COLO829 (cell line): ENCODE measurements around the gene SERAC1.
"Not testable (repeated sequence)": the region's sequence is repeated elsewhere in the genome, so short reads cannot be mapped to it uniquely, and the experiment has no call there.

Source experiments
- DNase-seq: peaks from one replicate; pipeline ENCODE4 v3.0.0; 2012; ENCODE audit warnings: low spot score

SERAC1 gene

GRCh38 chr6:158174514-158174913, 6.5 kb upstream of the SERAC1 start:
- no peak for DNase-seq

GRCh38 chr6:158174024-158174423, 6.0 kb upstream of the SERAC1 start:
- no peak for DNase-seq

GRCh38 chr6:158172001-158172400, 3.9 kb upstream of the SERAC1 start:
- DNase-seq, result no peak

DNA sequence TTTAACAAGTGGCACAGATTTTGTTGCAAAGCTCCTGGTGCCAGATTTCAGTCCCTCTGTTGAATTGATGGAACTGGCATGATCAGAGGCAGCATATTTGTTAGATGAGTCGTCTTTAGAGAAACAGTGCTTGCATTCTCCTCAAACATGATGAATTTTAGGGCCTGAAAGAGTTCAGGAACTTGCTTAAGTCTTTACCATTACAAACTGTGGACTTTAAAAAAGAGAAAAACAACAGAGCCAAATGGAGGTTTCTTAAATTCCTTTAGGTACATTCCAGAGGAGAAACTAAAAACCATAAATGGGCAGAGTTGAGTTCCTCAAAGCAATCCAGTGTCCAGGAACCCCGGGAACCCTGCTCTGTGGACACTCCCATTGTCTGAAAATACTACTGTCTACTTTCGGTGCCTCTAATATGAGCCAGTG, 2.6 kb upstream of the SERAC1 start:
- peak; percentile 69 for DNase-seq

- DNase-seq, result not testable (repeated sequence)
These were observed 1.6 kb upstream of the SERAC1 start for GRCh38 chr6:158169634-158170033.

GRCh38 chr6:158165919-158166416, 2.1 kb downstream of the SERAC1 start:
- DNase-seq, result no peak

GRCh38 chr6:158164579-158165170, 3.4 kb downstream of the SERAC1 start:
- no peak for DNase-seq

- DNase-seq, result peak; percentile 10
These were observed 6.4 kb downstream of the SERAC1 start for GRCh38 chr6:158161566-158162254.

DNA sequence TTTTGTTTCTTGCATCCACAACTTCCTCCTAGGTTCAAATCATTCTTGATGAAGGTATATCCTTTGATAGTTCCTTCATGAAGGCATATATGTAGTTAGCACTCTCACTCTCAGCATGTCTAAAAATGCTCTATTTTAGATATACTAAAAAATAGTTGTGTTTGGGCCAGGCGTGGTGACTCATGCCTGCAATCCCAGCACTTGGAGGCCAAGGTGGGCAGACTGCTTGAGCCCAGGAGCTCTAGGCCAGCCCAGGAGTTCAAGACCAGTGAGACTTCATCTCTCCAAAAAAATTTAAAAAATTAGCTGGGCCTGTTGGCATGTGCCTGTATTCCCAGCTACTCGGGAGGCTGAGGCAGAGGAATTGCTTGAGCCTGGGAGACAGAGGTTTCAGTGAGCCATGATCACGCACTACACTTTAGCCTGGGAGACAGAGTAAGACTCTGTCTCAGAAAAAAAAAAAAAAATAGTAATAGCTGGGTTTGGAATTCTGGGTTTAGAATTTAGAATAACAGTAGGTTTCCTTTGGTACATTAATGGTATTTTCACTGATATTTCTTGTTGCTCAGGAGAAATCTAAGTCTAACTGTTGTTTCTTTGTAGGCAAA, 7.0 kb downstream of the SERAC1 start:
- no peak for DNase-seq

DNA sequence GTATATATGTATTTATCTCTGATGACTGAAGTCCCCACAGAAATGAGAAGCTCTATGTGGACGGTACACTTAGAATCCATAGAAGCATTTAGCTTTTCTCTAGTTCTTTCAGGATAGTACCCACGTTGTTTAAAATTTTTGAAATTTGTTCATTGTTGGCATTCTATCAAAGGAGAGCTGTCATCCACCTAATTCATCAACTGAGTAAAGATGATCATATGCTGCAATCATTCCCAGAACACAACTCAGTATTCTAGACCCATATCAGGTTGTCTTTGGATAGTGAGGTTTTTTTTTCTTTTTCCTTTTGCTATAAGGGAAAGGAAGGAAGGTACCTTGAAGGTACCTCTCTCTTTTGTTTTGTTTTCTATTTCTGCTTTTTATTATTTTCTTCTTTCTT, 9.3 kb downstream of the SERAC1 start:
- no peak for DNase-seq

DNA sequence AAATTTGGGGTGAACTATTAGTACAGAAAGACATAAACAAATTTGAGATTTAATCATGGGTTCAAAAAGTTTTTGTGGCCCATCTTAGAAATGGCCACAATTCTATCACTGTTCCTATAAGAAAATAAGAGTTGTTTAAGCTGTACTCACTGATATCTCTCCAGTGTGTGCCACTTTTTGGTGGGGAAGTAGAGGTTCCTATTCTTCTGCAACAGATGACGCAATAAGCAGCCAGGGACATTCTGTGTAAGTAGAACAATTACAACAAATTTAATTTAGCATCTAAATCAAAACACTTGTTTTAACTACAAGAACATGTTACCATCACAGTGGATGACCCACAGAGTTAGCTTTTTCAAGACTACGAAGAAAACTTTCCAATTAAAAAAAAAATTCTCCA, 9.9 kb downstream of the SERAC1 start:
- DNase-seq, result no peak

DNA sequence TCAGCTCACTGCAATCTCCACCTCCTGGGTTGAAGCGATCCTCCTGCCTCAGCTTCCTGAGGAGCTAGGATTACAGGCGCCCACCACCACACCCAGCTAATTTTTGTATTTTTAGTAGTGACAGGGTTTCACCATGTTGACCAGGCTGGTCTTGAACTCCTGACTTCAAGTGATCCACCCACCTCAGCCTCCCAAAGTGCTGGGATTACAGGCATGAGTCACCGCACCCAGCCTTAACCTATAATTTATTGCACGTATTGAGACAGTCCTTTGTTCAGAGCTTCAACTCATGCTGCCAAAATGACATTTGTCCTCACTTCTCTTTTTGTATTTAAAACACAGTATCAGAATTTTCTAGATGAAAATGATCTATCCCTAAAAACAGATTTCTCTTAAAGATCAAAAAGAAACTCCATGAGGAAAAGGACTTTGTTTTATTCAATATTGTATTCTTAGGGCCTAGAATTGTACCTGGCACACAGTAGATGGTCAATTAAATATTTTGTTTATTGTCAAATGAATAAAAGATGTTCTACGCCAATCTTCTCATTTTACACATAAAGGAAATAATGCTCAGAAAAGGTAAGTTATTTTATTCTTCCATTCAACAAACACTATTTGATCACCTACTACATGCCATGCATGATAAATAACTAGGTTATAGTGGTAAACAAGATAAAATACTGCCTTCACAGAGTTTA, 10.8 kb downstream of the SERAC1 start:
- no peak for DNase-seq

DNA sequence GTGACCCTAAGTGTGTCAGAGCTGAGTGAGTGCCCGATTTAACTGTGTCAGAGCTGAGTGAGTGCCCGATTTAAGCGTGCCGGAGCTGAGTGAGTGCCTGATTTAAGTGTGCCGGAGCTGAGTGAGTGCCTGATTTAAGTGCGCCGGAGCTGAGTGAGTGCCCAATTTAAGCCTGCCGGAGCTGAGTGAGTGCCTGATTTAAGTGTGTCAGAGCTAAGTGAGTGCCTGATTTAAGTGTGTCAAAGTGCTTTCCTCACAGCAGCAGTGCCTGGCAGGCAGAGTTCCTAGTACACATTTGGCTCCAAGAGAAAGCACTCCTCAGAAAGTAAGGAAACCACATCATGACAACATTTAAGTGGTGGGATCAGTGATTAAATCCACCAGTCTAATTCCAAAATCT, 13.2 kb downstream of the SERAC1 start:
- no peak for DNase-seq

DNA sequence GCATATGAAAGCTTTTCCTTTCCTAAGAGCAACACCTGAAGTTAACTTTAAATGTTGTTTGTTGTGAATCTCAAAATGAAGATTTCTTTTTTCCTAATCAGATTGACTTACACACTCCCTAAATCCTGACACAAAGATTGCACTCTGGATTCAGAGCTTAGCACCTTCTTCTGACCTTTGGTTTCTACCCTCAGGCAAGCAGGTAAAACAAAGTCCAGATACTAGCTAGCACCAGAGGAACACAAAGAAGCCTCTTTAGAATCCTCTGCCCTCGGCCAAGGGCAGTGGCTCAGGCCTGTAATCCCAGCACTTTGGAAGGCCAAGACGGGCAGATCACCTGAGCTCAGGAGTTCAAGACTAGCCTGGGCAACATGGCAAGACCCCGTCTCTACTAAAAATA, 14.5 kb downstream of the SERAC1 start:
- no peak for DNase-seq

DNA sequence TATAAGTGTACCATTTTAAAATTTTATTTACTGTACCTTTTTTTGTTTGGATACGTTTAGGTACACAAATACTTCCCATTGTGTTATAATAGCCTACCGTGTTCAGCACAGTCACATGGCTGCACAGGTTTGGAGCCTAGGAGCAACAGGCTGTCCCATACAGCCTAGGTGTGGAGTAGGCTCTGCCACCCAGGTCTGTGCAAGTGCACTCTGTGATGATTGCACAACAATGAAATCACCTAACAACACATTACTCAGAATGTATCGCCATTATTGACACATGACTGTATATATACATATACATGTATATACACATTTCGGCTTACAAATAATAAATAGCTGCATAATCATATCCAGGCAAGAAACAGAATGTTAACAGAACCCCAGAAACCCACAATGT, 15.4 kb downstream of the SERAC1 start:
- DNase-seq, result no peak

GRCh38 chr6:158152025-158152424, 16.0 kb downstream of the SERAC1 start:
- not testable (repeated sequence) for DNase-seq

DNA sequence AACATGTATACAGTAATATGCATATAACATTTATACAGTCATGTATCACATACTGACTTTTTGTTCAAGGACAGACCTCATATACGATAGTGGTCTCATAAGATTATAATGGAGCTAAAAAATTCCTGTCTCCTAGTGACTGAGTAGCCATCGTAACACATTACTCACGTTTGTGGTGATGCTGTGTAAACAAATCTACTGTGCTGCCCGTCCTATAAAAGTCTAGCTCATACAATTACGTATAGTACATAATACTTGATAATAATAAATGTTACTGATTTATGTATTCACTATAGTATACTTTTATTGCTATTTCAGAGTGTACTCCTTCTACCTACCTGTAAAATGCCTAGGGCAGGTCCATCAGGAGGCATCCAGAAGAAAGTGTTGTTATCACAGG, 17.4 kb downstream of the SERAC1 start:
- no peak for DNase-seq

DNA sequence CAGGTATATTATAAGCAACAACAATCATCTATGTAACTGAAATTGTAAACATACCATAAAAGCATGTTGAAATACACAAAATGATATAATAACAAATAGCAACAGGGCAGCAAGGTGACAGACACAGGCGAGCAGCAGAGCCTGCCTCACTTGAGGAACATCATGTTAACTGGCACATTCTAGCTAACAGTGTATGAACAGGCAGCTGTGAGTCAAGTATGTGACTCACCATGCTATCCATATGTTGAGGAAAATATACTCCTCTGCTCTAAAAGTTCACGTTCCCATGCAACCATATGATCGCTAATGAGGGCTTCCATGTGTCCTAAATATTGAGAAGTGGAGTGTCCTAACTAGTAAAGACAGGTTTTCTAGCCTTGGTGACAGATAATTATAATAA, 18.4 kb downstream of the SERAC1 start:
- DNase-seq, result no peak

GRCh38 chr6:158143700-158144099, 24.4 kb downstream of the SERAC1 start:
- no peak for DNase-seq

DNA sequence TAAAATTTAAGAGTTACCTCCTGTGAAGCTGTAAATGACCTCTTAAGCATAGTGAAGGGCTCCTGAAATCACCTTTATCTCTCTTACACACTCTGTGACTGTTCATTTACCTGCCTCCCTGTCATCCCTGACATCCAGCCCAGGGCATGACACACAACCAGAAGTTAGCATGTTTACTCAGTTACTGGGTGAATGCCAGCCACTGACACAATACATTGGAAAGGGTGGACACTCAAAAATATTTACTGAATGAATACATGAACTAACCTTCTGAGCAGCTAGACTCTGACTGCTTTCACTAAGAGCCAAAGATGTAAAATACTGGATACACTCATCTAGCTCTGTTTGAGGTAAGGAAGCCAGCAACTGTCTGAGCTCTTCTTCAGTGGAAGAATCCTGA, 25.3 kb downstream of the SERAC1 start:
- DNase-seq, result no peak

DNA sequence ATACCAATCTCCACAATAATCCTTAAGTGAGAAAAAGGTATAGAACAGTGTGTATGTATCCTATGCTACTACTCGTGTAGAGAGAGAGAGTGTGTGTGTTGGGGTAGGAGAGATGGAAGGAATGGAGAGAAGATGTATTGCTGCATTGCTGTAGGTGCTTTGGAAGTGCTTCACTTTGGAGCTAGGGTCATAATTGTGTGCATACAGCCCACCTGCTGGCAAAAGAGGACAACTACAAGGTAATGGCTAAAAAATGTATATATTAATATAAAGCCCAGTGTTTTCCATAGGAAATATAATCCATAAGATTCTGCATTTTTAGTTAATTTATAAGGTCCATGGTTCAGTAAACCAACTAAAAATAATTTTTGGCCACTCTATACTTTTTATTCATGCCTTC, 36.1 kb downstream of the SERAC1 start:
- DNase-seq, result peak; percentile 13

- peak; percentile 4 for DNase-seq
These were observed 42.8 kb downstream of the SERAC1 start for GRCh38 chr6:158125271-158125670.

GRCh38 chr6:158124288-158124687, 43.8 kb downstream of the SERAC1 start:
- no peak for DNase-seq
